Right lobe of liver (tissue), 6 donors: ENCODE data around the gene CDT1. TPM values are rescaled to one million over a fixed set of nuclear protein-coding genes. Genes with fewer than 3 reads are reported as not detected.

Experiments
- ATAC-seq, 4 donors: fragments of 200-7000 bp; cut with Tn5 transposase; one replicate each; pipeline ENCODE4 v1.9.1; 2020; ENCODE audit warnings: mild to moderate bottlenecking in 4 of 4, moderate library complexity in 4 of 4
- DNase-seq, 3 donors: peaks; one replicate each; pipeline ENCODE4 v3.0.0-alpha.2; 2020
- H3K27ac ChIP-seq, 3 donors: fragments of 200-600 bp; one replicate each; pipeline ENCODE4 v1.8.0; 2022
- H3K27me3 ChIP-seq, 2 donors: fragments of 200-600 bp; one replicate each; pipeline ENCODE4 v1.8.0; 2022
- H3K36me3 ChIP-seq, 4 donors: fragments of 200-600 bp; sonication (generic) in 1 of 4; one replicate each; pipeline versions ENCODE4 v1.5.1 to v1.8.0; 2017 to 2022; ENCODE audit warnings: control low read depth in 1 of 4
- H3K4me1 ChIP-seq, 4 donors: fragments of 200-600 bp; sonication (generic) in 1 of 4; one replicate each; pipeline versions ENCODE4 v1.5.1 to v1.8.0; 2017 to 2022; ENCODE audit warnings: control low read depth in 1 of 4
- H3K4me3 ChIP-seq, 3 donors: fragments of 200-600 bp; one replicate each; pipeline ENCODE4 v1.8.0; 2022
- H3K9me3 ChIP-seq, 4 donors: fragments of 200-600 bp; sonication (generic) in 1 of 4; one replicate each; pipeline versions ENCODE4 v1.5.1 to v1.8.0; 2017 to 2022; ENCODE audit warnings: control low read depth in 1 of 4
- POLR2A ChIP-seq: fragments of 450-650 bp; IDR thresholded peaks from one replicate; pipeline ENCODE4 v1.6.1; 2017; ENCODE audit warnings: antibody characterized with exemption, mild to moderate bottlenecking
- WGBS: methylation state at CpG from one replicate; pipeline ENCODE4 v1.1.6; 2018; ENCODE audit warnings: low coverage, low lambda C conversion rate; ENCODE audit not compliant: insufficient coverage; ENCODE audit errors: missing lambda C conversion rate; 5-methylcytosine and 5-hydroxymethylcytosine counted together
- intact Hi-C, 2 donors: fragments of 100-400 bp; cut with DNase I; formaldehyde crosslinking; loops; one replicate each; pipeline versions ENCODE4 v1.11.2 to v1.14.1; 2022
- total RNA-seq, 6 experiments: library from RNA; depleted of rRNA in 2 of 6; stranded (reverse); fragments of >200 nt in 2 of 6; fragmentation: NEBNext Ultra II Directional in 3 of 6; extraction: Animal tissue kit (Norgen Biotek cat#: 25700) in 3 of 6; gene quantifications; one replicate each; pipeline versions ENCODE4 v1.1.0 to v1.2.4, GENCODE V29; 2016 to 2023
- TF ChIP-seq, protein P1 (sequence below), 4 donors: fragments of 200-600 bp in 3 of 4; fragments of 450-650 bp in 1 of 4; IDR thresholded peaks; one replicate each; pipeline versions ENCODE4 v1.5.1 to v1.8.0; 2016 to 2022; ENCODE audit warnings: antibody characterized with exemption in 4 of 4, mild to moderate bottlenecking in 2 of 4
- donor health status: DM: no; HTN: yes; CAD: no.
- donor health status: DM: no; HTN: no; CAD: no.
- donor health status: DM: no; HTN: no; CAD: no.
- donor health status: DM: no; HTN: yes; CAD: no.
- donor health status: DM: no; HTN: yes; CAD: no.

CDT1 gene
- total RNA-seq, 6 experiments from 2014 or later: 0.22 to 9.6 (median 0.42) TPM

DNA sequence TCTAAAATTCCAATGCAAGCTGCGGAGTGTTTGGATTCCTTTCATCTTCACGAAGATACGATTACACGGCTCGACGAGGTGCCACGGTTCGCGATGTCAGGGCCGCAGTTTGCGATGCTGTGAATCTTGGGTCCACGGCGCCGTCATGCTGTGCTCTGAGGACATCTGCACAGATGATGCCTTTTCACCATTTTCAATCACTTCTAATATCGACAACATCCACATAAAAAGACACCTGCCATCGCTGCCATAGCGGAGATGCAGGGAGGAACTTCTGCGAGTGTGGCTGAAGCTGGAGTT is 14.9 kb downstream of the CDT1 start:
- Histone ChIP-seq H3K27me3 (no peaks in the 10 kb centered on the region), H3K4me3 (no peak overlapping the region), H3K36me3 (peaks cover 0 to 2% (median 0%) of the 10 kb centered on the region in 4 donors), H3K9me3 (no peaks in the 10 kb centered on the region), H3K27ac (no peak overlapping the region), H3K4me1 (no peaks in the 10 kb centered on the region)
- 90% methylated on average over 13 of the region's 18 CpGs for WGBS
- intact Hi-C loops: loop anchor here in 1 of 2 donors (10.0 kb wide), 2 partner anchors 46 to 346 kb away; partner anchors contain the start of gene PABPN1L
- DNase-seq: no peak
- ATAC-seq: no peak
- no peak for TF ChIP-seq POLR2A
- TF ChIP-seq, protein P1, sequence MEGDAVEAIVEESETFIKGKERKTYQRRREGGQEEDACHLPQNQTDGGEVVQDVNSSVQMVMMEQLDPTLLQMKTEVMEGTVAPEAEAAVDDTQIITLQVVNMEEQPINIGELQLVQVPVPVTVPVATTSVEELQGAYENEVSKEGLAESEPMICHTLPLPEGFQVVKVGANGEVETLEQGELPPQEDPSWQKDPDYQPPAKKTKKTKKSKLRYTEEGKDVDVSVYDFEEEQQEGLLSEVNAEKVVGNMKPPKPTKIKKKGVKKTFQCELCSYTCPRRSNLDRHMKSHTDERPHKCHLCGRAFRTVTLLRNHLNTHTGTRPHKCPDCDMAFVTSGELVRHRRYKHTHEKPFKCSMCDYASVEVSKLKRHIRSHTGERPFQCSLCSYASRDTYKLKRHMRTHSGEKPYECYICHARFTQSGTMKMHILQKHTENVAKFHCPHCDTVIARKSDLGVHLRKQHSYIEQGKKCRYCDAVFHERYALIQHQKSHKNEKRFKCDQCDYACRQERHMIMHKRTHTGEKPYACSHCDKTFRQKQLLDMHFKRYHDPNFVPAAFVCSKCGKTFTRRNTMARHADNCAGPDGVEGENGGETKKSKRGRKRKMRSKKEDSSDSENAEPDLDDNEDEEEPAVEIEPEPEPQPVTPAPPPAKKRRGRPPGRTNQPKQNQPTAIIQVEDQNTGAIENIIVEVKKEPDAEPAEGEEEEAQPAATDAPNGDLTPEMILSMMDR (IDR thresholded peaks at IDR 0.05): no peak

GRCh38 chr16:88819126-88819525 is 15.5 kb downstream of the CDT1 start:
- ATAC-seq (no peak), DNase-seq (no peak)
- H3K27me3 ChIP-seq: no peaks in the 10 kb centered on the region
- TF ChIP-seq, protein P1 (IDR thresholded peaks at IDR 0.05): no peak
- TF ChIP-seq POLR2A: no peak
- 90% methylated on average over 6 of the region's 16 CpGs for WGBS
- intact Hi-C loops: loop anchor here in 1 of 2 donors (10.0 kb wide), 2 partner anchors 46 to 346 kb away; partner anchors contain the start of gene PABPN1L
- H3K36me3 ChIP-seq: peaks cover 0 to 2% (median 0%) of the 10 kb centered on the region in 4 donors
- H3K4me1 ChIP-seq: no peaks in the 10 kb centered on the region
- H3K27ac ChIP-seq: no peak overlapping the region
- H3K9me3 ChIP-seq: no peaks in the 10 kb centered on the region
- no peak overlapping the region for H3K4me3 ChIP-seq

GRCh38 chr16:88820385-88821025 is 16.9 kb downstream of the CDT1 start:
- Histone ChIP-seq H3K9me3 (no peaks in the 10 kb centered on the region), H3K27ac (no peak overlapping the region), H3K4me1 (no peaks in the 10 kb centered on the region), H3K4me3 (no peak overlapping the region), H3K27me3 (no peaks in the 10 kb centered on the region), H3K36me3 (peaks cover 0 to 2% (median 0%) of the 10 kb centered on the region in 4 donors)
- DNase-seq: no peak
- no peak for ATAC-seq
- TF ChIP-seq POLR2A: no peak
- TF ChIP-seq, protein P1 (IDR thresholded peaks at IDR 0.05): no peak
- intact Hi-C loops: no loop called here
- 71% methylated on average over 2 of the region's 20 CpGs for WGBS

DNA sequence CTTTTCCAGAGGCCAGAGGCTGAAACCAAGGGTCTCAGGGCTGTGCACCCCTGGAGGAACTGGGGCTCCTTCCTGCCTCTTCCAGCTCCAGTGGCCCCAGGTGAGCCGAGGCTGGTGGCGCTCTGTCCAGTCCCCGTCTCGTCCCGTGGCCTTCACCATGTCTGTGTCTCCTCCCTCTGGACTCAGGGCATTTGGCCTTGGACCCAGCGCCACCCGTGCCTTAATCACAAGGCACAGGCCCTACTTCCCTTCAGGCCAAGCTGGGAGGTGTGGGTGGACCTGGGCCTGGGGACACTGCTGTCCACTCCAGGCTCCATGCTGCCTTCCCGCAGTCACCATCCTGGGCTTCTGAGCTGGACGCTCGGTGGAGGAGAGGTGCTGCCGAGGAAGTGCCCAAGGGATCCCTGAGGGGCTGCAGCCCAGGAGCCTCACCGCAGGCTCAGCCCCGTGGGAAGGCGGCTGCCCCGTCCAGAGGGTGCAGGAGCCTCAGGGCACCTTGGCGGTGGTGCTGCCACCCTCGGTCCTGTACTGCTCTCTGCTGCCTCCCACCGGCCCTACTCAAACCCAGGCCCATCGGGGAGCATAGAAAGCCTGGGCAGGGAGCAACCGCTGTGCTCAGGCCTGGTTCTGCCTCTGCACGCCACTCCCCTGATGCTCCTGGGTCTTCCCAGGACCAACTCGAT is 17.7 kb downstream of the CDT1 start:
- no peak for TF ChIP-seq POLR2A
- TF ChIP-seq, protein P1 (IDR thresholded peaks at IDR 0.05): no peak

More for the DNA sequence above, 17.7 kb downstream of the CDT1 start:
- Histone ChIP-seq H3K4me1 (no peaks in the 10 kb centered on the region), H3K4me3 (no peak overlapping the region), H3K27ac (no peak overlapping the region), H3K27me3 (no peaks in the 10 kb centered on the region), H3K36me3 (peaks cover 0 to 2% (median 0%) of the 10 kb centered on the region in 4 donors), H3K9me3 (no peaks in the 10 kb centered on the region)
- ATAC-seq: peak in 1 of 4 donors; percentile 11
- no peak for DNase-seq
- 50% methylated on average over 1 of the region's 22 CpGs for WGBS
- intact Hi-C loops: no loop called here
